Smooth muscle cell (in vitro differentiated cells): ENCODE data around the gene SH3RF3. TPM values are rescaled to one million over a fixed set of nuclear protein-coding genes. Genes with fewer than 3 reads are reported as not detected.

Experiments
- DNase-seq: peaks from one replicate; lab custom pipeline; 2025; ENCODE audit not compliant: unreplicated experiment; lab: John Stamatoyannopoulos, UW
- H2AFZ ChIP-seq: fragments of 200-600 bp; sonication (generic); 2 replicates; pipeline ENCODE4 v1.6.0; 2016; ENCODE audit warnings: antibody characterized with exemption, low read depth, mild to moderate bottlenecking
- H3F3A ChIP-seq: fragments of 200-600 bp; sonication (generic); 2 replicates; pipeline ENCODE4 v1.6.0; 2017; ENCODE audit warnings: antibody characterized with exemption, low read depth
- H3K27ac ChIP-seq: fragments of 200-600 bp; sonication (generic); 2 replicates; pipeline ENCODE4 v1.5.1; 2016; ENCODE audit warnings: low read depth, mild to moderate bottlenecking
- H3K27me3 ChIP-seq: fragments of 200-600 bp; sonication (generic); 2 replicates; pipeline ENCODE4 v1.6.1; 2016; ENCODE audit warnings: low read depth, mild to moderate bottlenecking
- H3K36me3 ChIP-seq: fragments of 200-600 bp; sonication (generic); 2 replicates; pipeline ENCODE4 v1.5.1; 2016; ENCODE audit warnings: low read depth
- H3K4me1 ChIP-seq: fragments of 200-600 bp; sonication (generic); 2 replicates; pipeline ENCODE4 v1.5.1; 2016; ENCODE audit warnings: low read depth
- H3K4me2 ChIP-seq: fragments of 200-600 bp; sonication (generic); 2 replicates; pipeline ENCODE4 v1.6.0; 2016; ENCODE audit warnings: mild to moderate bottlenecking
- H3K4me3 ChIP-seq: fragments of 200-600 bp; sonication (generic); 2 replicates; pipeline ENCODE4 v1.5.1; 2016; ENCODE audit warnings: mild to moderate bottlenecking
- H3K79me2 ChIP-seq: fragments of 200-600 bp; sonication (generic); 2 replicates; pipeline ENCODE4 v1.6.0; 2016; ENCODE audit warnings: low read depth, mild to moderate bottlenecking
- H3K9ac ChIP-seq: fragments of 200-600 bp; sonication (generic); 2 replicates; pipeline ENCODE4 v1.6.0; 2016; ENCODE audit warnings: low read depth
- H3K9me3 ChIP-seq: fragments of 200-600 bp; sonication (generic); replicated peaks from 2 replicates; pipeline ENCODE4 v1.5.1; 2016; ENCODE audit warnings: low read depth
- H4K20me1 ChIP-seq: fragments of 200-600 bp; sonication (generic); 2 replicates; pipeline ENCODE4 v1.6.0; 2016; ENCODE audit warnings: low read depth
- CTCF ChIP-seq: fragments of 200-600 bp; sonication (generic); IDR thresholded peaks from 2 replicates; pipeline ENCODE4 v1.5.1; 2017; ENCODE audit warnings: borderline replicate concordance, mild to moderate bottlenecking, antibody characterized with exemption; ENCODE audit not compliant: insufficient read depth, poor library complexity, severe bottlenecking
- WGBS: methylation state at CpG from one replicate; pipeline ENCODE4 v1.1.7; 2016; ENCODE audit warnings: low lambda C conversion rate; 5-methylcytosine and 5-hydroxymethylcytosine counted together
- polyA plus RNA-seq: library from polyadenylated mRNA; unstranded; fragments of >200 nt; fragmentation: Nextera tagmentation; extraction: Ambion mirVana; gene quantifications from 2 replicates; pipeline ENCODE4 v1.2.1, GENCODE V29; 2016
- total RNA-seq: library from RNA; depleted of rRNA; stranded (reverse); fragments of >200 nt; gene quantifications from 2 replicates; pipeline ENCODE4 v1.2.3, GENCODE V29; 2014

SH3RF3 gene
- total and polyA plus RNA-seq, 2 experiments from 2014 or later, result 6.6 to 11.8 TPM

GRCh38 chr2:109387221-109387735 is 258.3 kb downstream of the SH3RF3 start:
- no peaks in the 10 kb centered on the region for H3F3A ChIP-seq
- 92% methylated on average over 4 of the region's 4 CpGs for WGBS
- H3K36me3 ChIP-seq, result no peaks in the 10 kb centered on the region
- no peaks in the 10 kb centered on the region for H3K27me3 ChIP-seq
- no peaks in the 10 kb centered on the region for H3K9me3 ChIP-seq
- no peak overlapping the region for H3K27ac ChIP-seq
- H3K79me2 ChIP-seq, result no peaks in the 10 kb centered on the region
- no peak overlapping the region for H2AFZ ChIP-seq
- no peak overlapping the region for H3K4me2 ChIP-seq
- H3K4me1 ChIP-seq, result no peaks in the 10 kb centered on the region
- DNase-seq, result no peak
- no peak overlapping the region for H3K9ac ChIP-seq
- TF ChIP-seq CTCF, result no peak
- H3K4me3 ChIP-seq, result no peak overlapping the region
- H4K20me1 ChIP-seq, result peaks cover 25% of the 10 kb centered on the region

- H3F3A ChIP-seq, result no peaks in the 10 kb centered on the region
- H2AFZ ChIP-seq, result no peak overlapping the region
- H3K9me3 ChIP-seq, result no peaks in the 10 kb centered on the region
- DNase-seq, result no peak
- WGBS, result 85% methylated on average over 8 of the region's 8 CpGs
- no peaks in the 10 kb centered on the region for H3K79me2 ChIP-seq
- no peaks in the 10 kb centered on the region for H3K27me3 ChIP-seq
- no peak overlapping the region for H3K4me3 ChIP-seq
- H3K27ac ChIP-seq, result no peak overlapping the region
- H3K9ac ChIP-seq, result no peak overlapping the region
- H3K4me1 ChIP-seq, result no peaks in the 10 kb centered on the region
- no peak overlapping the region for H3K4me2 ChIP-seq
- H4K20me1 ChIP-seq, result peaks cover 19% of the 10 kb centered on the region
- H3K36me3 ChIP-seq, result no peaks in the 10 kb centered on the region
- no peak for TF ChIP-seq CTCF
These were observed 258.9 kb downstream of the SH3RF3 start for GRCh38 chr2:109387778-109388469.

- Histone ChIP-seq H3K9me3 (no peaks in the 10 kb centered on the region), H3K4me3 (no peak overlapping the region), H3K36me3 (no peaks in the 10 kb centered on the region), H3K27ac (no peak overlapping the region), H3K4me1 (peaks cover 6% of the 10 kb centered on the region), H3K9ac (no peak overlapping the region), H2AFZ (no peak overlapping the region), H3K27me3 (no peaks in the 10 kb centered on the region), H3K4me2 (no peak overlapping the region), H4K20me1 (peaks cover 4% of the 10 kb centered on the region), H3F3A (no peaks in the 10 kb centered on the region), H3K79me2 (no peaks in the 10 kb centered on the region)
- no peak for DNase-seq
- 98% methylated on average over 9 of the region's 9 CpGs for WGBS
- no peak for TF ChIP-seq CTCF
These were observed 262.2 kb downstream of the SH3RF3 start for GRCh38 chr2:109391243-109391642.

GRCh38 chr2:109392140-109392539 is 263.1 kb downstream of the SH3RF3 start:
- Histone ChIP-seq H3K79me2 (no peaks in the 10 kb centered on the region), H3K9me3 (no peaks in the 10 kb centered on the region), H3K27ac (no peak overlapping the region), H2AFZ (no peak overlapping the region), H3K9ac (no peak overlapping the region), H3K27me3 (no peaks in the 10 kb centered on the region), H3K36me3 (no peaks in the 10 kb centered on the region), H3K4me3 (no peak overlapping the region), H3K4me2 (no peak overlapping the region), H4K20me1 (peaks cover 4% of the 10 kb centered on the region), H3F3A (no peaks in the 10 kb centered on the region), H3K4me1 (peaks cover 6% of the 10 kb centered on the region)
- WGBS, result 91% methylated on average over 5 of the region's 5 CpGs
- no peak for TF ChIP-seq CTCF
- no peak for DNase-seq
